Amniotic stem cell (primary cell): ENCODE results near the gene CAMK2A.

Experiments used
- DNase-seq: peaks from one replicate; lab custom pipeline; 2025; lab: John Stamatoyannopoulos, UW

The CAMK2A gene

DNA sequence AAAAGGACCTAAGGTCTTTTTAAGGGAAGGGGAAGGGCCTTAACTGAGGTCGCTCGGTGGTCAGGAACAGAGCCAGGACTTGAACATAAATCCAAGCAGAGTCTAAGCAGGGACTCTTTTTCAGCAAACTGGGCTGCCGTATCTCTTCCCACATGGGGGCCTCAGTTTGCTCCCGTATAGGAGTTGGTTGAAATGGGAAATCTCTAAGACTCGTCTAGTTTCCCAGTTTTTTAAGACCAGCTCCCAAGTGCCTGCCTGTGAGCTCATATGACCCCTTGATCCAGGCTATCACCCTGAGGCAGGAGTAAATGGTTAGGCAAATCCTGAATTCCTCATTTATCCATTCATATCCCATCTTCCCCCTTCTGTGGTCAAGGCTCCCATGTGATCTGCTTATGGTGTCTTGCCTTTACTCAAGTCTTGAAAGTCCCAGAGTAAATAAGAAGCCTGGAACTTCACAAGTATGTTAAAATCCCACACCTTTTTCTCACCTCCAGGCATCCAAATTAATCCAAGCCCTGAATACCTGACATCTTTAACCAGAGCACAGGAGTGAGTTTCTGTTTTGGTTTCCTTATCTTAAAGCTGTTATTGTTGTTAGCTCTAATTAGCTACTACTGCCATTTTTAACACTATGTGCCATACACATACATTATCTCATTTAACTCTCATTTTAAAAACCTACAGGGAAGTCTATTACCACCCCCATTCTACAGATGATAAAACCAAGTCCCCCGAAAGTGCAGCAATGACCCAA, 10.2 kb upstream of the CAMK2A start:
- DNase-seq = no peak

DNA sequence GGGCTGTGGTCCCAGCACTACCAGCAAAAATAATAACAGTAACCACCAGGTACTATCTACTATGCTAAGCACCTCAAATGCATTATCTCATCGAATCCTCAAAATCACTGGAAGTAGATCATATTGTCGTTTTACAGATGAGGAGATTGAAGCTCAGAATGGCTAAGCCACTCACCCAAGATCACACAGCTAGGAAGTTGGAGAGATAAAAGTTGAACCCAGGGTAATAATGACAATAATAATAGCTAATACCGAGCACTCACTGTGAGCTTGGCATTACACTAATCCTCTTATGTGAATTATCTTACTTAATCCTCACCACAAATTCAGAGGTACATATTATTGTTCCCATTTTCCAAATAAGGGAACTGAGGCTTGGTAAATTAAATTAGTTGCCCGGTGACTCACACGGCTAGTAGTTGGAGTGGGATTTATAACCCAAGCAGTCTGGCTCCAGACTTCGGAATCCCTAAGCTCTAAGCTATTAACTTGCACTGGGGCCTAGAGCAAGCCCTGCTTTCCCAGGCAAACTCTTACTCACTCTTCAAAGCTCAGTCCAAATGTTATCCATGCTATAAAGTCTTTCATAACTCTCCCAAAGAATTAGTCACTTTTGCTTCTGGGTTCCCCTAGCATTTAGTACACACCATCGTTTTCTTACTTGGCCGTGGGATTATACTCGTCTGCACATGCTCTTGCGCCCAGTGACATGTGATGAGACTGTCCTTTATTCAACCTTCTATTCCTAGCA, 9.3 kb upstream of the CAMK2A start:
- peak; percentile 92 for DNase-seq

DNA sequence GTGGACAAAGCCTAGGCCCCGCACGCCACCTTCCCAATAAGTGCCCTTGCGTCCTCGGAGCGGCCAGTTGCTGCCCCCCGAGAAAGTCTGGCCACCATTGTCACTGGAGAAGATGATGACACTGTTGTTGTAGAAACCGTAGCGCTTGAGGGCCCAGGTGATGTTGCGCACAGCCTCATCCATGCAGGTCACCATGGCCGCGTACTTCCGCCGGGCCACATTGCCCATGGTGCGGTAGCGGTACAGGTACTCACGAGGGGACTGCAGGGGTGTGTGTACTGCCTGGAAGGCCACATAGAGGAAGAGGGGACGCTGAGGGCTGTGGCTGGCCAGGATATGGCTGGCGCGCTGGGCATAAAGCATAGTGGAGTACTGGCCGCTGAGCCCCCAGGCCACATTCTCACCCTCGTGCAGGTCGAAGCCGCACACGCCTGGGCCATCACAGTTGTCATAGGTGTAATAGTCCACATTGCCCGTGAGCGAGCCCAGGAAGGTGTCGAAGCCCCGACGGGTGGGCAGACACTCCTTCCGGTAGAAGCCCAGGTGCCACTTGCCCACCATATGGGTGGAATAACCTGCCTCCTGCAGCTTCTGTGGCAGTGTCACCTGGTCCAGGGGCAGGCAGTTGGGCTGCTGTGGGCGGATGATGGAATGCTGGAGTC, 8.5 kb upstream of the CAMK2A start:
- DNase-seq = no peak

DNA sequence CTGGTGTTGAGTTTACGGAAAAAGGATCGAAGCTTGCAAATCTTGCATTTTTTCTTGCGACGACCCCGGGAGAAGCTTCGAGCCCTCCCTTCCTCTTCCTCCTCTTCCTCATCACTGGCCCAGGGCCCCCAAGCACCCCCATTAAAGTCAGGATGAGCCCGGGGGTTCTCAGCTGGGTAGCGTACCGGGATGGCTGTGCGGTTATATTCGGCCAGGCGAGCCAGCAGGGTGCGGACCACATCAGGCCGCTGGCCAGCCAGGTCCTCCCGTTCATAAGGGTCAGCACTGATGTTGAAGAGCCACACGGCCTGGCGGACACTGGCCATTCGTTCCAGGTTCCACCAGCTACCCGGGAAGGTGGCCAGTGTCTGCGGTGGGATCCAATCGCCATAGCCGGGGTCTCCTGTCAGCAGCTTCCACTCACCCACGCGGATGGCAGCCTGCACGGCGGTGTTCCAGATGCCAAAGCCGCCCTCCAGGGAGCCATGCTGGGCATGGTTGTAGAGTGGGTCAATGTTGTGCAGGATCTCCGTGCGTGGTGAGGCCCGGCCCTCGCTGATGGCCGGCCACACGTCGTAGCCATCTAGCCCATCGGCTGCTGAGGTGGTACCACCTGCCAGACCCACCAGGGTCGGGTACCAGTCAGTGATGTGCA, 7.8 kb upstream of the CAMK2A start:
- no peak for DNase-seq

DNA sequence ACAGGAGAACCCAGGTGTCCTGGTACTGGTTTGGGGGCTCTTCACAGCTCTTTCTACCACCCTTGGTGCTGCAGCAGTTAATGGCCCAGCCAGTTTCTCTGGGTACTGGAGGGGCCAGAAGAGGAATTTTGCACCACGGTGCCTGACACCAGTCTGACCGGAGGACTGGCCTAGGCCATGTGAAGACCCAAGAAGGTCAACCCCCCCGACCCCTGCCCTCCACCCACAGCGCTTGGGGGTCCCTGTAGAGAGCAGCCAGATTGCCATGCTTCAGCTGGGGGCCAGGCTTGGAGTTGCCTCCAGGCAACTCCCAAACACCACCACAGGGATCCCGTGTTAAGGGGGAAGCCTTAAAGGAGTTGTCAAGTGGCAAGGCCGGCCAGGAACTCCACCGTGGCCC, 6.9 kb upstream of the CAMK2A start:
- no peak for DNase-seq

DNA sequence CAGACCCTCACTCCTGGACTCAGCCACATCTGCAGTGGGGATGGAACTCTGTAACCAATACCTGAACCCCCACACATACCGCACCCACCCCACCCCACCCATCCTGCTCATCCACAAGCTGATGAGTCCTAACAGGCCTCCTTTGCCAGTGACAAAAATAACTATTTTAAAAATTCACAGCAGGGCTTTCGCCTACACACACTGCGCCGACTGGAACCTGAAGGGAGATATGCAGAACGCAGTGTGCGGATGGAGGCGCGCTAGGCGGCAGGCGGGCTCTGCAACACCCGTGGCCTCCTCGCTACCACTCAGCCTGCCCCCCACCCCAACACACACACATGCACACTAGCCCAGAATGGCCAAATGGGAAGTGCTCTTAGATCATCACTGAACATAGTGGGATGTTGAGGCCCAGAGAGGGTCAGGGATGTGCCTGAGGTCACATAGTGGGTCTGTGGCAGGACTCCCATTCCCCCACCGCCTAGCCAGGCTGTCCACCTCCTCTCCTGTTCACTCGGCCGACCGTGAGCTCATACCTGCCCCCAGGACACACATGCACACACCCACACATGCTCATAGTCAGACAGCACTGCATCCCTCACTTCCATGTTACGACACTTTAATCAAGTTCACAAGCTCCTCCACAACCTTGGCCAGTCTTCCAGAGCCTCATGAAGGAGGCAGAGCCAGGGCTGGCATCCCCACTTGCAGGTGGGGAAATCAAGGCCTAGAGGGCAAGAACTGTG, 6.3 kb upstream of the CAMK2A start:
- no peak for DNase-seq

DNA sequence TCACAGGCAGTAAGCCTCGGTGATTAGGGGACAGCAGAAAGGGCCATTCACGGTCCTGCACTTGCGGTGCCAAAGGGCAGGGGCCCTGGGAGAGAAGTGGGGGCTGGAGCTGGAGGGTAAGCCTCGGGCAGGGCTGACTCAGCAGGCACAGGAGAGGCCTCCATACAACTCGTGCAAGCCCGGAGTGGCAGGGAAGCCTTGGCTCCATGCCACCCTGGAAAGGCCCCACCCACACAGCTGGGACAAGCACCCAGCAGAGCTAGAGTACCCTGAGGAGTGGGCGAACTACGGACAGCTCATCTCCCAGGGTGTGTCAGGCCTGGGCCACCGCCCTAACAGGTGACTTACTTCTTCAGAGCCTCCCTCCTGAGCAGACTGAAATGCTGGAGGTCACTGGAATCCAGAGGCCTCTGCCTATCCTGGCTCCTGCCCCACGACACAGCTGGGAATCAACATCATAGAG, 5.6 kb upstream of the CAMK2A start:
- DNase-seq = no peak

DNA sequence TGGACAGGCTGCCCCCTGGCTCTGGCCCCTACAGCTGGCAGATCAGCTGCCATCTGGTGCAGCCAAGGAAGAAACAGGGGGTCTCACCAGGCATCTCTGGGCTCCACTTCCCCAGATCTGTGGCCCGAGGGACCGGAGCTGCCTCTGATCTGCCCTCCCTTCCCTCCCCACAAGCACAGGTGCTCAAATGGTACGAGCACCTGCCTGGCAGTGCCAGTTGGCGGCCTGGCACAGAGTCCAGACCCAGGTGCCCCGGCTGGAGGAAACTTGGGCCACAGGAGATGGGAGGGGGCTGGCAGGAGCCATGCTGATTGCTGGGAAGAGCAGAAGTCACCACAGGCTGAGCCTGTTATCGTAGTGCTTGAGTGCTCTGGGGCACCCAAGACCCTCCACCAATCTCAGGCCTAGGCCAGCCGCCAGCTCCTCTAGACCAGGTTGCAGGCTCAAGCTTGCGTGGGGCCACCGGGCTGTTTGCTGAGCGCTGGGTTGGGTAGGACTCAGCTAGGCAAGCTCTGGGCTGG, 5.0 kb upstream of the CAMK2A start:
- DNase-seq = no peak

DNA sequence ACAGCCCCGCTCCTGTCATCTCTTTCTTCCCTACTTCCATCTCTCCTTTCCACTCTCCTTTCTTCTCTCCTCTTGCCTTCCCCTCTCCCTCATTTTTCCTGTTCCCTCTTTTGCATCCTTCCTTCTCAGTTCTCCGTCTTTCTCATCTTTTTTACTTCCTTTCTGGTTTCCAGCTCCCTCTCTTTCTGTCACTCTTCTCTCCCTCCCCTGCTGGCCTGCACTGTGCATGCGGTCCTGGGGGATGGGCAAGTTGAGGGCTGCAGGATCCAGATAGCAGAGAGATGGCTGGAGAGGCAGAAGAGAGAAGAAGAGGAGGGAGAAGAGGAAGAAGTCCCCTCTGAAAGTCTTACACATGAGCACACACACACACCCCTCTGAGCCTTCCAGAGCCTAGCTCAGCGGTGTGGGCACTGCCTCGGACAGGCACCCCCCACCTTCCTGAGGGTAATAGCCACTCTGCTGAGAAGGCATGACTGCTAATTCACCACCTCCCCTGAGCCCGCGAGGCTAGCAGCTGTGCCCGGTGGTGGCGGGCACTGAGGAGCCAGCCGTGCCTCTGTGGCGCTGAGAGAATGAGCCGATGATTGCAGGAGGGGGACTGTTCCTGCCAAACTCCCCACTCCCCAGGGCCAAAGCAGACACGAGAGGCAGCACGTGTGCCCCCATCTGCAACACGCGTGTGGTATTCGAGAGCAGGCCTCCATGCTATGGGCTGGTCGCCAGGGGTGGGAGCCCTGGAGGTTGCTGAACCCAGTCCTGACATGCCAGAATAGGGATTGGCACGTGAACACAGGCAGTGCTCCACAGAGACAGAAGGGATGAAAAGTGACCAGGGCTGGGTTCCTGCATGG, 3.7 kb upstream of the CAMK2A start:
- no peak for DNase-seq

DNA sequence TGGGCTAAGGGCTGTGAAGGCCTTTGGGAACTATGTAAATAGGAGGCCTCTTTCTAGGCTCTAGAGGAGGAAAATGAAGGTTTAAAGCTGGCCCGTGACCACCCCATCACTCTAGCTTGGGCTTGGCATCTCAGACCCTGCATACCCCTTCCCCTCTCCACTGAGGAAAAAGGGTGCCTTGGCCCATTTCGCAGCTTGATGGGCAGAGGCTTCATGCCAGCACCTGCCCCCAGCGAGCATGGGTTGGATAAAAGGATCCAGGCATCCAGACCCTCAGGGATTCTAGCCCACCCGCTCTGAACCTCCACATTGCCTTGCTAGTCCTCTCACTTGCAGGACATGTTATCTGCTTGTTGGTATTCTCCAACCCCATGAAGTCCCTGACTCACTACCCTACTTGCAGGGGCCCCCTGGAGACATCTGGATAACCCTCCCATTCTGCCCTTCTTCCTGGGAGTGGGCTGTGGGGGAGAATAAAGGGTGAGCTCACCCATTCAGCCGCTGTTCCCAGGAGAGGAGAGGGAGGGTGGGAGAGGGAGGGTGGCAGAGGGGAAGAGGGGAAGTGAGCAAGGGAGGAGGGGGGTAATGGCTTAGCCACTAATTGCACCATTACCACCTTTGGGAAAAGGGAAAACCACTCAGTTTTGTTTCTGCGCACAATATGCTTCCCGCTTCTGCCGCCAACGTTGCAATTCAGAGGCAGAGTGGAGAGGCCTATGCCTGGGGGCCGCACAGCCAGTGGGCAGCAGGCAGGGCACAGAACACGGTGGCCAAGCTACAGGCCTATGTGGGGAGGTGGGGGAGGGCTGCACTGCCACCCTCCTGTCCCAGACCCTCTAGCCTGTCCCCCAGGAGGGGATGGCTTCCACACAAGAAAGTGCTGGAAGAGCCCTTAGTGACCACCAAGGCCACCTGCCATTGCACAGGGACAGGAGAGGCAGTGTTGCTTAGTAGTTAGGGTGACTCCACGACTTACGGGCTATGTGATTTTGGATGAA, 2.1 kb upstream of the CAMK2A start:
- DNase-seq = no peak

DNA sequence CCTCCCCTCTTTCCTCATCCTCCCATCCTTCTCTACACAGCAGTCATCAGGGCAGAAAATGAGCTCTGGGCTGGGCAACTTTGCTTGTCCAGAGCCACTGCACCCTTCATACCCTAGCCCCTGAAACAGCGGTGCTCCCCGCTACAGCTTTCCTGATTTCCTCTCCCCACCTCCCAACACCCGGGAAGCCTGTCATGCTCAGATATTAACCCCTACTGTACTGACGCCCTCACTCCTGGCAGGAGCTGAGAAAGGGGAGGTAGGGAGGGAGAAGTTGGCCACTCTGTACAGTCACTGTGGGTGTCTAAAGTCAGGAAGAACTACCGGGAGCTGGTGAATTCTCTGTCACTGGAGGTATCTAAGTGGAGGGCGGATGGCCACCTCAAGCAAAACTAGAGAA, 782 bp downstream of the CAMK2A start:
- DNase-seq = no peak

DNA sequence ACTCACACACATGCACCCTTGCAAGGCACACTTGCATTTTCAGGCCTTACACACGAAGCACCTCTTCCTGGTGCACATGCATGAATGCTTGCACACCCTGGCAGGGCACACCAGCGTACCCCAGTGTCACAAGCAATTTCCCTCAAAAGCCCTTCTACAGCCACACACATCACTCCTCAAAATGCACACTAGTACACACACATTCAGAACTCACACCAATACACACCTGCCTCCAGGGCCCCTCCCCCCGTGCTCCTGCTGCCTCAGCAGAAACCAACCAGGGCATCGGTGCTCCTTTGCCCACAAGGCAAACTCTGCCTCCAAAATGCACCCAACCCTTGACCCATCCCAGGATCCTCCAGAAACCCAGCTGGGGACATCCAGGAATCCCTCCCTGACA, 1.2 kb downstream of the CAMK2A start:
- DNase-seq = no peak

DNA sequence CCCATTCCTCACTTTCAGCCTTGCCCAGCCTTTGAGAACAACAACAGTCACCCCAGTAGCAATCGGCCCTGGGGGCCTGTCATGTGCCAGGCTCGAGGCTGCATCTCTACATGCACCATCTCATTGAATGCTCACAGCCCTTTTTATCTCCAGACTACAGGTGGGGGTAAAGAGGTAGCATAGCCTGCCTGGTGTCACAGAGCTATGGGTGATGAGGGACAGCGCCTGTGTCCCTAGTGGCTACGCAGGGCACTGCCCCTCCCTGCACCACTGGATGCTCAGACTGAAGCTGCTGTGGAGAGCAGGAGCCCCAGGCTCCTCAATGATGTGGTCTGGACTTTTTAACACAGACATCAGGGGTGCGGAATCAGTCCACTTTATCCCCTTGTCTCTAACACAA, 2.8 kb downstream of the CAMK2A start:
- DNase-seq = no peak

DNA sequence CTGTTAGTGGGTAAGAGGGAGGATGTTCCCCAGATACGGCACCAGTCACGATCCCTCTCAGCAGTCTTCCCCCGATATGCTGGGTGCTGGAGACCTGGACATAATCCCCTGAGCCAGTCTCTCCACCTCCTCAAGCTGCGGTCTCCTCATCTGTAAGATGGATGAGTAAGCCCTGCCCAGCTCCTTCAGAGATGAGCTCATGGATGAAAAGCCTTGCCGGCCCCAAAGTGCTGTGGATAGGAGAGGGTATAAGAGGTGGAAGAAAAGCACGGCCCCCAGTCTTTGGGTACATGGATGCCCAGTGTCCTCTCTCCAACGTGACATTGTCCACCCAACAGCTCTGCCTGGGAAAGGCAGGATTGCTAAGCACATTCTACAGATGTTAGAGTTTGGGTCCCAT, 4.5 kb downstream of the CAMK2A start:
- no peak for DNase-seq

DNA sequence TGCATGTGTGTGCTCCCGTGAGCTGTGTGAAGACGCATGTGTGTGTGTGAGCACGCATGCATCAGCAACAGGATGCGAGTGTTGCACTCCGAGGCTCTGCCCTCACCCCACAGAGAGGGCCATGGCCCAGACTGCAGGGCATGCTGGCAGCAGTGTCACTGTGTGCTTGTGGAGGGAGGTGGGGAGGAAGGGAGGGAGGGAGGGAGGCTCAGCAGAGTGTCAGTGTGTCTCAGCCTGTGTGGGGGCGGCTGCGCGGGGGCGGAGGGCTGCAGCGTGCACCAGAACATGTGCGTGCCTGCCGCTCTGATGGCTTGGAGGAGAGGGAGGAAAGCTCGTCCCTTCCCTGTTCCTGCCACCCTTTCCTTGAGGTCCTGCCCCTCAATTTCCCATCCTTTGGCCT, 5.3 kb downstream of the CAMK2A start:
- DNase-seq = no peak

DNA sequence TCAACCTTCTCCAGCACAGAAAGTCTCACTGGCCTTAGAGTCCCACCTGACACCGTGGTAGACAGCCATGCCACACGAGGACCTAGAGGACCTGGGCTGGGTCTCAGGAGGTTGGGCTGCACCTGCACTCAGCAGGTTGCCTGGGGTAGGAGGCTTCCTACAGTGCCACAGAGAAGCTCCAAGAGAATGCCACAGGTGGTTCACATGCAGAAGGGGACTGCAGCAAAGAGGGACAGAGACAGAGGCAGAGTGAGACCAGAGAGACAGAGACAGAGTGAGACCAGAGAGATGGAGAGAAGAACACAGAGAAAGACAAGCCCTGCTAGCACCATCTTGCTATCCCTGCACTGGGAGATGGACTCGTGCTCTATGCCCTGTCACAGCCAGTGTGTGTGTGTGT, 5.7 kb downstream of the CAMK2A start:
- no peak for DNase-seq

DNA sequence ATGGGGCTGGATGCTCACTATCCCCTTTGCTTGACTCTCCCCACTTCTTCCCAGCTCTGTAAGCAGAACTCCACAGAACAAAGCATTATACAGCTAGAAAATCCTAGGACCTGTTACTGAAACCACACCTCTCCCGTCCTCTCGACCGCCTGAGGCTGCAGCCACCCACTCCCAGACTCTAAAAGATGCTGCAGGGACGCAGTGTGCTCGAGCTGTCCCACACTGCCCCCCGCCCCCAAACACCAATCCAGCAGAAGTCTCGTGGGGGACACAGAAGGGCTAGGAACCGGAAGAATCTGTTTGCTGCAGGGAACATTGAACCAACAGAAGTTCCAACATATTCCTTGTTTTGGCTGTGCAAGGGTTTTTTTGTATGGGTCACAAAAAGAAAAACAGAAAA, 7.6 kb downstream of the CAMK2A start:
- no peak for DNase-seq

DNA sequence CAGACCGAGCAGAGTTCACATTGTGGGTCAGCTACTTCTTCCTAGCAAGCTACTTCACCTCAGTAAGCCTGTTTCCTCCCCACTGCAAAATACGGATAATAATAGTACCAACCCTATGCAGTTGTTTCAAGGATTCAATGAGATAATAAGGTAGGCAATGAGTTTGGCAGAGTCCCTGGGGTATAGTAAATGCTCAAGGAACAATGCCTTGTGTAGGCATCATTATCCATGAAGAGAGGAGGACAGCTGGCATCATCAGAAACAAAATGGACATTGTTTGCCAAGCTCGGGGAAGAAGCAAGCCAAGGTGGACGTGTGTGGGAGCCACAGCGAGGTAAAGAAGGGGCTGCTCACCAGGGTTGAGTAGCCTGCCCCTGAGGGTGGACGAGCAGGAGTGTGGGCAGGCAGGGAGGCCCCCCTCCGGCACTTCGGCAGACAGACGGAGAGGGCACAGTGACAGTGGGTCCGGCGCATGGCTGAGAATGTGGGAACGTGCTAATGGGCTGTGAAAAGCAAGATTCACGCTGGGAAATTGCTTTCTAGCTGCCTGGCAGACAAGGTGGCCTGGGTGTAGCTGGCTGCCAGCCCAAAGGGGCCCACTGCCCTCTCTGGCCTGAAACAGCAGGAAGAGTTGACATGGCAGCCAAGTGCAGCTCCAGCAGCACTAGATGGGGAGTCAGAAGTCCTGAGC, 10.1 kb downstream of the CAMK2A start:
- DNase-seq = no peak

DNA sequence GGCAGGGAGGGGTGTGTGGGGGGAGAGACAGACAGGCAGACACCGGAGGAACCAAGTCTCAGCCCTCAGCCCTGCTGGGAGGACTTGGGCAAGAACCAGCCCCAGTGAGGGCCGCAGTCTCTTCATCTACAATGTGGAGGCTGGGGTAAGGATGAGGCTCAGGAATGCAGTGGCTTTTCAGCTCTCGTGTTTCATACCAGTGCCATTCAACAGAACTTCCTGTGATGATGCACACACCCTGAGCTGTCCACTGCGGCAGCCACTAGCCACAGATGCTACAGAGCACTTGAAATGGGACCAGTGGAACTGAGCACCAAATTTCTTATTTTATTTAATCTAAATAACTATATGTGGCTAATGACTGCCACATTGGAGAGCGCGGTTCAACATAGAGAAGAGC, 10.7 kb downstream of the CAMK2A start:
- no peak for DNase-seq
